ENCODE data around the gene WDTC1. TPM values are rescaled to one million over a fixed set of nuclear protein-coding genes. Genes with fewer than 3 reads are reported as not detected.
A peak's percentile ranks its signal among the peaks of the same experiment; 100 is the strongest.

The WDTC1 gene, protein sequence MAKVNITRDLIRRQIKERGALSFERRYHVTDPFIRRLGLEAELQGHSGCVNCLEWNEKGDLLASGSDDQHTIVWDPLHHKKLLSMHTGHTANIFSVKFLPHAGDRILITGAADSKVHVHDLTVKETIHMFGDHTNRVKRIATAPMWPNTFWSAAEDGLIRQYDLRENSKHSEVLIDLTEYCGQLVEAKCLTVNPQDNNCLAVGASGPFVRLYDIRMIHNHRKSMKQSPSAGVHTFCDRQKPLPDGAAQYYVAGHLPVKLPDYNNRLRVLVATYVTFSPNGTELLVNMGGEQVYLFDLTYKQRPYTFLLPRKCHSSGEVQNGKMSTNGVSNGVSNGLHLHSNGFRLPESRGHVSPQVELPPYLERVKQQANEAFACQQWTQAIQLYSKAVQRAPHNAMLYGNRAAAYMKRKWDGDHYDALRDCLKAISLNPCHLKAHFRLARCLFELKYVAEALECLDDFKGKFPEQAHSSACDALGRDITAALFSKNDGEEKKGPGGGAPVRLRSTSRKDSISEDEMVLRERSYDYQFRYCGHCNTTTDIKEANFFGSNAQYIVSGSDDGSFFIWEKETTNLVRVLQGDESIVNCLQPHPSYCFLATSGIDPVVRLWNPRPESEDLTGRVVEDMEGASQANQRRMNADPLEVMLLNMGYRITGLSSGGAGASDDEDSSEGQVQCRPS
- 5.5 and 7.7 TPM in 2 replicates for total RNA-seq (2016; rRNA removed; fragmentation: Illumina TruSeq; extraction: Trizol)
- 2.2 and 2.3 TPM in 2 replicates for total RNA-seq (2016; cell fraction: cytosol; rRNA removed; fragmentation: Illumina TruSeq; extraction: Trizol; ENCODE audit: low read depth)
- 6.1 and 6.4 TPM in 2 replicates for total RNA-seq (2016; cell fraction: insoluble cytoplasmic fraction; rRNA removed; fragmentation: Illumina TruSeq; extraction: Trizol)
- 10.0 and 10.7 TPM in 2 replicates for total RNA-seq (2016; cell fraction: membrane; rRNA removed; fragmentation: Illumina TruSeq; extraction: Trizol)
- 3.9 and 4.5 TPM in 2 replicates for total RNA-seq (2016; cell fraction: nucleus; rRNA removed; fragmentation: Illumina TruSeq; extraction: Trizol)
- 5.5 and 7.1 TPM in 2 replicates for polyA plus RNA-seq (2011; rRNA removed)
- polyA plus RNA-seq (2011; cell fraction: cytosol; rRNA removed), result 3.8 and 4.1 TPM in 2 replicates
- polyA plus RNA-seq (2011; cell fraction: nucleus; rRNA removed), result 8.1 and 9.1 TPM in 2 replicates
- 10.2 and 12.4 TPM in 2 replicates for polyA plus RNA-seq (2012)
- polyA plus RNA-seq (2016; cell fraction: cytosol; fragmentation: Illumina TruSeq; extraction: Trizol; ENCODE audit: low read depth), result 2.4 TPM in 2 replicates
- 6.3 and 8.9 TPM in 2 replicates for polyA plus RNA-seq (2016; cell fraction: insoluble cytoplasmic fraction; fragmentation: Illumina TruSeq; extraction: Trizol; ENCODE audit: low read depth)
- 8.9 and 9.3 TPM in 2 replicates for polyA plus RNA-seq (2016; cell fraction: membrane; fragmentation: Illumina TruSeq; extraction: Trizol; ENCODE audit: low read depth)
- polyA plus RNA-seq (2016; cell fraction: nucleus; fragmentation: Illumina TruSeq; extraction: Trizol; ENCODE audit: insufficient read depth, low read depth), result 6.3 and 6.8 TPM in 2 replicates
- 11.5 and 12.8 TPM in 2 replicates for polyA minus RNA-seq (2011; rRNA and poly(A)+ RNA removed; ENCODE audit: low replicate concordance)
- 3.9 and 4.7 TPM in 2 replicates for polyA minus RNA-seq (2011; cell fraction: cytosol; rRNA and poly(A)+ RNA removed)
- polyA minus RNA-seq (2011; cell fraction: nucleus; rRNA and poly(A)+ RNA removed), result 3.7 and 4.8 TPM in 2 replicates
- percentile 45 among the genes with signal in this experiment for Bru-seq, nascent RNA
- percentile 50 among the genes with signal in this experiment for BruChase-seq, experiment 1, labeled RNA remaining after a 6-hour chase
- percentile 44 among the genes with signal in this experiment for BruChase-seq, experiment 2, labeled RNA remaining after a 2-hour chase
- long read RNA-seq, experiment 1, partial matches to known transcripts, result 0 of 1 reads
- long read RNA-seq, experiment 1, other reads (novel, unspliced or antisense), result 1 of 1 reads
- long read RNA-seq, experiment 2, full-length matches to known transcripts, result 17 of 62 reads
- long read RNA-seq, experiment 2, partial matches to known transcripts, result 9 of 62 reads
- long read RNA-seq, experiment 2, other reads (novel, unspliced or antisense), result 36 of 62 reads

DNA sequence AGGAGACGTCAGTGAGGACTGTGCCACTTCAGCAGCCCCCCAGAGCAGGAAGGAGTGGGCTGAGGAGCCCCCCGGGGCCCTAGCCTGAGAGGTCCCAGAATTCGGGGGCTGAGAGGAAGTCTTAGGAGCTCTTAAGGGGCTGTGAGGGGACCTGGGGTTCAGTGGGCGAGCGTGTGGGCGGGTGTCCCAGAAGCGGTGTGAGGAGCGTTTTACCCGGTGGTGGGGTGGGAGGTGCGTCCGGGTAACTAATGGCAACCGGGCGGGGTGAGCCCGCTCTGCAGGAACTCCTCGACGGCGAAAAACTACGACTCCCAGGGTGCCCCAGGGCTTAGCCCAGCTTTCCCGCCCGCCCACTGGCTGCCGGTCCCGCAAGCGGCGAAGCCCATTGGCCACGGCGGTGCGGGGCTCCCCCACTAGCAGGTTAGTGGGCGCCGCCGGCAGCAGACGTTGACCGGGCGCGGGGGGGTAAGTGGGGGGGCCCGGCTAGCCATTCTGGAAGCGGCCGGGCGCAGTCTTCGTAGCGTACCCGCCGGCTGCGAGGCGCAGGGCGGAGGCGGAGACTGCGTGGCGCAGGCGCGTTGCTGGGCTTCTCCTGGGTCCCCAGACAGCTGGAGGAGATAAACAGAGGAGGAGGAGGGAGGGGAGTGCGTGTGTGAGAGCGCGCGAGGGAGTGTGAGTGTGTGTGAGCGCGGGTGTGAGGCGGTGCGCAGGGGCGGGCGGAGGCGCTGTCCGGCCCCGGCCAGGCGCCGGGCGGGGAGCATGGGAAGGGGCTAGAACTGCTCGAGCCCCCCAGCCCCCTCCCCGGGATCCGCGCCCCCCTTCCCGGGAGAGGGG lies at the start of gene WDTC1:
TSS of gene WDTC1 (plus strand) at position 584 of the 834 bp plus-strand sequence. CDS start 26,423 bp downstream, outside the sequence.
- WGBS (ENCODE audit: low lambda C conversion rate), result 3% methylated on average over 32 of the region's 71 CpGs
- FAIRE-seq, result peak; percentile 70
- POLR2A ChIA-PET, result interaction anchor here (0.5 to 1.4 kb wide), 6 partner anchors 11 to 267 kb away, joined by 3 to 6 read pairs (median 3); partner anchors contain the start of gene WASF2
- TF ChIP-seq HNF1A (IDR thresholded peaks at IDR 0.05; ENCODE audit: low read depth) (no peak), HNF1A (CRISPR knock-in tag; IDR thresholded peaks at IDR 0.05; ENCODE audit: borderline replicate concordance) (peak; percentile 58; the same call in 1 of the 2 replicates), ERF (CRISPR knock-in tag; IDR thresholded peaks at IDR 0.05) (peak; percentile 32; the same call in 1 of the 2 replicates), PHF20 (CRISPR knock-in tag; IDR thresholded peaks at IDR 0.05) (peak; percentile 7; the same call in 1 of the 2 replicates), RFXAP (CRISPR knock-in tag; IDR thresholded peaks at IDR 0.05; ENCODE audit: borderline replicate concordance) (peak; percentile 74; the same call in 1 of the 2 replicates), HNRNPK (IDR thresholded peaks at IDR 0.05; ENCODE audit: low read depth, low read length, poor library complexity, severe bottlenecking) (peak; percentile 90), SRSF1 (optimal IDR thresholded peaks at IDR 0.05; ENCODE audit: low read depth, low read length) (peak; percentile 100)
- TF ChIP-seq, protein P1, sequence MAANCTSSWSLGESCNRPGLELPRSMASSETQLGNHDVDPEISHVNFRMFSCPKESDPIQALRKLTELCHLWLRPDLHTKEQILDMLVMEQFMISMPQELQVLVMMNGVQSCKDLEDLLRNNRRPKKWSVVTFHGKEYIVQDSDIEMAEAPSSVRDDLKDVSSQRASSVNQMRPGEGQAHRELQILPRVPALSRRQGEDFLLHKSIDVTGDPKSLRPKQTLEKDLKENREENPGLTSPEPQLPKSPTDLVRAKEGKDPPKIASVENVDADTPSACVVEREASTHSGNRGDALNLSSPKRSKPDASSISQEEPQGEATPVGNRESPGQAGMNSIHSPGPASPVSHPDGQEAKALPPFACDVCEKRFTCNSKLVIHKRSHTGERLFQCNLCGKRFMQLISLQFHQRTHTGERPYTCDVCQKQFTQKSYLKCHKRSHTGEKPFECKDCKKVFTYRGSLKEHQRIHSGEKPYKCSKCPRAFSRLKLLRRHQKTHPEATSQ (CRISPR knock-in tag; IDR thresholded peaks at IDR 0.05; ENCODE audit: borderline replicate concordance), result peak; percentile 40; the same call in 1 of the 2 replicates

More for the DNA sequence above, at the start of gene WDTC1:
- in situ Hi-C loops (cut with HindIII; ENCODE audit: extremely low pct_ligation_motif_present, low pct_unique_long_range_greater_than_20kb), result no loop called here
- Histone ChIP-seq H3K4me1 (ENCODE audit: insufficient read depth, low read length) (peaks cover 20% of the 10 kb centered on the region), H3K79me2 (ENCODE audit: insufficient read depth, low read length) (peaks cover 11% of the 10 kb centered on the region), H2AFZ (ENCODE audit: low read length) (peak within 1 kb of the TSS; percentile 88), H3K27ac (ENCODE audit: extremely low read length, insufficient read depth, low read length) (peak within 1 kb of the TSS; percentile 14), H4K20me1 (ENCODE audit: insufficient read depth, low read length) (no peaks in the 10 kb centered on the region), H3K4me3 (replicated peaks in 1 of 3; ENCODE audit: insufficient read depth in 1 of 3, low read depth in 2 of 3, low read length in 3 of 3) (peak within 1 kb of the TSS; percentile 61 to 85 (median 77)), H3K9ac (ENCODE audit: insufficient read depth, low read depth, low read length) (peak within 1 kb of the TSS; percentile 59), H3K36me3 (replicated peaks in 1 of 2; ENCODE audit: control insufficient read depth in 1 of 2, insufficient read depth in 2 of 2, low read length in 2 of 2) (no peaks in the 10 kb centered on the region), H3K27me3 (ENCODE audit: control insufficient read depth in 1 of 2, insufficient read depth in 2 of 2, low read length in 2 of 2) (no peaks in the 10 kb centered on the region), H3K4me2 (ENCODE audit: low read depth, low read length) (peak within 1 kb of the TSS; percentile 94), H3K9me3 (ENCODE audit: low read length) (no peaks in the 10 kb centered on the region)
- no TSS peak for BruUV-seq (replicated peaks)
- DNase-seq (ENCODE audit: low spot score) (peak; percentile 88), ATAC-seq (peak; percentile 96)
- CTCF ChIA-PET (ENCODE audit: low intra/inter-chr PET ratio, low total read pairs), result no interaction called here
- intact Hi-C loops (cut with micrococcal nuclease; ENCODE audit: unreplicated experiment), result no loop called here
